Measurements from ENCODE around the gene HCST. TPM values are rescaled to one million over a fixed set of nuclear protein-coding genes. Genes with fewer than 3 reads are reported as not detected.

HCST gene
- total and polyA plus RNA-seq, 2 of the 13 experiments (the other 11 are each of a cell fraction or from before 2014, with no cell fraction given): 0.24 to 1.2 TPM

DNA sequence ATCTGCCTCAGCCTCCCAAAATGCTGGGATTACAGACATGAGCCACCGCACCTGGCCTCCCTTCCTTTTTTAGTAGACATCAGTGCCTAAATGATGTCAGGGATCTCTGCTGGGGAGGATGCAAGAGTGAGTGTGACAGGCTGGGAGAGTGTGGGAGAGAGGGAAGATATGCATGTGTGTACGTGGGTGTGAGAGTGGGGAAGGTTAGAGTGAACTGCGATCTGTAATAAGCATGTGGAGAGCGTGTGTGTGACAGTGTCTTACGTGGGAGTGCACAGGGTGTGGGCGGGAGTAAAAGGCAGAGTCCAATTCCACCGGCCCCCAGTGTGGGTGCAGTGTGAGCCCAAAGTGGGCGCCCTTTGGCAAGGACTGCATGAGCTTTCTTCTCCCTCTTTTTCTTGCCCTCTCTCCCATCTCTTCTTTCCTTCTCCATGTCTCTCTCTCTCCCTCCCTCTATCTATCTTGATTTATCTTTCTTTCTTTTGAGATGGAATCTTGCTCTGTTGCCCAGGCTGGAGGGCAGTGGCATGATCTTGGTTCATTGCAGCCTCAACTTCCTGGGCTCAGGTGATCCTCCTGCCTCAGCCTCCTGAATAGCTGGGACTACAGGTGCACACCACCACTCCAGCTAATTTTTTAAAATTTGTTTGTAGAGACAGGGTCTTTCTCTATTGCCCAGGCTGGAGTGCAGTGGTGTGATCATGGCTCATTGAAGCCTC is 49.1 kb upstream of the HCST start:
- H3K9me3 ChIP-seq (ENCODE audit: low read length): no peaks in the 10 kb centered on the region
- 40% methylated on average over 8 of the region's 8 CpGs for WGBS (ENCODE audit: low lambda C conversion rate)
- peaks cover 31% of the 10 kb centered on the region for H3K4me1 ChIP-seq (ENCODE audit: insufficient read depth, low read length)
- no peak overlapping the region for H3K27ac ChIP-seq (ENCODE audit: extremely low read length, insufficient read depth, low read length)
- ChIA-PET CTCF (ENCODE audit: low intra/inter-chr PET ratio, low total read pairs) (no interaction called here), POLR2A (no interaction called here)
- H4K20me1 ChIP-seq (ENCODE audit: insufficient read depth, low read length): 0 out of 2 replicates have a peak, but pooled peaks cover 3% of the 10 kb centered on the region
- no peak overlapping the region for H3K4me3 ChIP-seq (replicated peaks in 1 of 3; ENCODE audit: insufficient read depth in 1 of 3, low read depth in 2 of 3, low read length in 3 of 3)
- no peaks in the 10 kb centered on the region for H3K79me2 ChIP-seq (ENCODE audit: insufficient read depth, low read length)
- DNase-seq (ENCODE audit: low spot score) (no peak), ATAC-seq (no peak), FAIRE-seq (no peak)
- intact Hi-C loops (cut with micrococcal nuclease; ENCODE audit: unreplicated experiment): no loop called here
- no peak overlapping the region for H2AFZ ChIP-seq (ENCODE audit: low read length)
- TF ChIP-seq ZNF607 (CRISPR knock-in tag; IDR thresholded peaks at IDR 0.05; ENCODE audit: borderline replicate concordance) (no peak), KAT7 (CRISPR knock-in tag; IDR thresholded peaks at IDR 0.05; ENCODE audit: borderline replicate concordance) (no peak), MBNL3 (CRISPR knock-in tag; conservative IDR thresholded peaks at IDR 0.05) (no peak), RFX3 (CRISPR knock-in tag; IDR thresholded peaks at IDR 0.05) (no peak), YEATS4 (CRISPR knock-in tag; IDR thresholded peaks at IDR 0.05; ENCODE audit: borderline replicate concordance) (no peak), ZKSCAN8 (CRISPR knock-in tag; IDR thresholded peaks at IDR 0.05; ENCODE audit: borderline replicate concordance) (no peak), NR1H2 (CRISPR knock-in tag; IDR thresholded peaks at IDR 0.05; ENCODE audit: borderline replicate concordance, low read depth) (no peak), ZNF101 (CRISPR knock-in tag; IDR thresholded peaks at IDR 0.05; ENCODE audit: borderline replicate concordance, low read depth) (no peak), ZBTB42 (CRISPR knock-in tag; IDR thresholded peaks at IDR 0.05) (no peak), MLLT10 (CRISPR knock-in tag; IDR thresholded peaks at IDR 0.05) (no peak), ERF (CRISPR knock-in tag; IDR thresholded peaks at IDR 0.05) (no peak), SMARCC2 (IDR thresholded peaks at IDR 0.05) (no peak), SOX5 (CRISPR knock-in tag; IDR thresholded peaks at IDR 0.05; ENCODE audit: borderline replicate concordance) (no peak), ZNF567 (CRISPR knock-in tag; IDR thresholded peaks at IDR 0.05; ENCODE audit: borderline replicate concordance) (no peak), KDM4B (CRISPR knock-in tag; IDR thresholded peaks at IDR 0.05) (no peak)
- TF ChIP-seq, protein P1, sequence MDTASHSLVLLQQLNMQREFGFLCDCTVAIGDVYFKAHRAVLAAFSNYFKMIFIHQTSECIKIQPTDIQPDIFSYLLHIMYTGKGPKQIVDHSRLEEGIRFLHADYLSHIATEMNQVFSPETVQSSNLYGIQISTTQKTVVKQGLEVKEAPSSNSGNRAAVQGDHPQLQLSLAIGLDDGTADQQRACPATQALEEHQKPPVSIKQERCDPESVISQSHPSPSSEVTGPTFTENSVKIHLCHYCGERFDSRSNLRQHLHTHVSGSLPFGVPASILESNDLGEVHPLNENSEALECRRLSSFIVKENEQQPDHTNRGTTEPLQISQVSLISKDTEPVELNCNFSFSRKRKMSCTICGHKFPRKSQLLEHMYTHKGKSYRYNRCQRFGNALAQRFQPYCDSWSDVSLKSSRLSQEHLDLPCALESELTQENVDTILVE (CRISPR knock-in tag; IDR thresholded peaks at IDR 0.05): no peak
- TF ChIP-seq, protein P2, sequence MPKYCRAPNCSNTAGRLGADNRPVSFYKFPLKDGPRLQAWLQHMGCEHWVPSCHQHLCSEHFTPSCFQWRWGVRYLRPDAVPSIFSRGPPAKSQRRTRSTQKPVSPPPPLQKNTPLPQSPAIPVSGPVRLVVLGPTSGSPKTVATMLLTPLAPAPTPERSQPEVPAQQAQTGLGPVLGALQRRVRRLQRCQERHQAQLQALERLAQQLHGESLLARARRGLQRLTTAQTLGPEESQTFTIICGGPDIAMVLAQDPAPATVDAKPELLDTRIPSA (CRISPR knock-in tag; IDR thresholded peaks at IDR 0.05; ENCODE audit: borderline replicate concordance): no peak
- TF ChIP-seq, protein P3, sequence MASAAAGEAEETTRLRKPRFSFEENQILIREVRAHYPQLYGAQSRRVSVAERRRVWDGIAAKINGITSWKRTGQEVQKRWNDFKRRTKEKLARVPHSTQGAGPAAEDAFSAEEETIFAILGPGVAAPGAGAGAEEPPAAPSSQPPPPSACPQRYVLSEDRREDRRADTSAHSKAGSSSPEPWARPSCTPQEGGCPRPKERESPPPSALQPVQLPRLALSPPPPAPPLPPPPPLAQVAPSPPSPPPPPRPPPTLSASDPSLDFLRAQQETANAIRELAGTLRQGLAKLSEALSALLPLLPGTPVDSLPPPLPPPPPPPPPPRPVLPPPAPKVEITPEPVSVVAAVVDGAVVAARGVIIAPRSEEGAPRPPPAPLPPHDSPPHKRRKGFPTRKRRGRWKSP (CRISPR knock-in tag; IDR thresholded peaks at IDR 0.05): no peak
- no TSS peak for BruUV-seq (replicated peaks)
- in situ Hi-C loops (cut with HindIII; ENCODE audit: extremely low pct_ligation_motif_present, low pct_unique_long_range_greater_than_20kb): no loop called here
- H3K27me3 ChIP-seq (ENCODE audit: control insufficient read depth in 1 of 2, insufficient read depth in 2 of 2, low read length in 2 of 2): peaks cover 10 to 70% of the 10 kb centered on the region in 2 experiments
- H3K4me2 ChIP-seq (ENCODE audit: low read depth, low read length): no peak overlapping the region
- no peaks in the 10 kb centered on the region for H3K36me3 ChIP-seq (replicated peaks in 1 of 2; ENCODE audit: control insufficient read depth in 1 of 2, insufficient read depth in 2 of 2, low read length in 2 of 2)
- H3K9ac ChIP-seq (ENCODE audit: insufficient read depth, low read depth, low read length): no peak overlapping the region
